ENCODE results near the gene CACNB3.
A peak's percentile ranks its signal among the peaks of the same experiment; 100 is the strongest.

CACNB3 gene

GRCh38 chr12:48875944-48876515, 57.7 kb downstream of the CACNB3 start:
- peak in 1 of 2 donors; percentile 62 for DNase-seq (ENCODE audit: low read depth in 2 of 2)
- H3K4me3 ChIP-seq (replicated peaks in 1 of 2; ENCODE audit: low read depth in 2 of 2, low read length in 2 of 2): no peak overlapping the region
- no peak for TF ChIP-seq CTCF (IDR thresholded peaks at IDR 0.05; ENCODE audit: low read depth, low read length)

Data from cardiac fibroblast (primary cell).